ENCODE results near the gene DUSP6. TPM values are rescaled to one million over a fixed set of nuclear protein-coding genes. Genes with fewer than 3 reads are reported as not detected.

Gene DUSP6
- total RNA-seq, 3 donors from 2014 or later (not counting 1 experiment from before 2014, with no cell fraction given) = 52.2 to 222 (median 141) TPM

- Histone ChIP-seq H3K36me3 (ENCODE audit: control insufficient read depth, insufficient read depth, low read length) (no peaks in the 10 kb centered on the region), H3K4me1 (ENCODE audit: control insufficient read depth, insufficient read depth, low read length) (peaks cover 7% of the 10 kb centered on the region)
- intact Hi-C loops (cut with micrococcal nuclease) = no loop called here
These were observed 32.5 kb upstream of the DUSP6 start for GRCh38 chr12:89384807-89385206.

GRCh38 chr12:89384050-89384758, 31.9 kb upstream of the DUSP6 start:
- no peak overlapping the region for H3K4me3 ChIP-seq (ENCODE audit: low read length)
- H3K9me3 Mint-ChIP-seq = no peaks in the 10 kb centered on the region
- H3K4me1 ChIP-seq (ENCODE audit: control insufficient read depth, insufficient read depth, low read length) = peaks cover 7% of the 10 kb centered on the region
- DNase-seq = no peak
- H3K36me3 Mint-ChIP-seq = no peaks in the 10 kb centered on the region
- 65% methylated on average over 8 of the region's 8 CpGs for WGBS (ENCODE audit: insufficient coverage)
- no peak for ATAC-seq
- no peaks in the 10 kb centered on the region for H3K27me3 ChIP-seq (ENCODE audit: control insufficient read depth, insufficient read depth, low read length)
- H3K4me3 Mint-ChIP-seq = no peak overlapping the region
- H3K4me1 Mint-ChIP-seq = peaks cover 5 to 6% of the 10 kb centered on the region in 2 donors
- no peaks in the 10 kb centered on the region for H3K9me3 ChIP-seq (ENCODE audit: control insufficient read depth, insufficient read depth, low read length)
- no peak overlapping the region for H3K27ac ChIP-seq (ENCODE audit: low read length)
- intact Hi-C loops (cut with micrococcal nuclease) = no loop called here
- no peak overlapping the region for H3K27ac Mint-ChIP-seq
- no peaks in the 10 kb centered on the region for H3K36me3 ChIP-seq (ENCODE audit: control insufficient read depth, insufficient read depth, low read length)
- no peaks in the 10 kb centered on the region for H3K27me3 Mint-ChIP-seq (ENCODE audit: low read depth in 2 of 2)
- no peak for TF ChIP-seq CTCF (IDR thresholded peaks at IDR 0.05)

More at GRCh38 chr12:89384807-89385206, 32.5 kb upstream of the DUSP6 start:
- no peaks in the 10 kb centered on the region for H3K27me3 ChIP-seq (ENCODE audit: control insufficient read depth, insufficient read depth, low read length)
- H3K4me3 Mint-ChIP-seq = no peak overlapping the region
- H3K27me3 Mint-ChIP-seq (ENCODE audit: low read depth in 2 of 2) = no peaks in the 10 kb centered on the region
- DNase-seq (no peak), ATAC-seq (no peak)
- no peaks in the 10 kb centered on the region for H3K9me3 ChIP-seq (ENCODE audit: control insufficient read depth, insufficient read depth, low read length)
- H3K4me1 Mint-ChIP-seq = peaks cover 9% of the 10 kb centered on the region in 2 donors
- 96% methylated on average over 3 of the region's 3 CpGs for WGBS (ENCODE audit: insufficient coverage)
- TF ChIP-seq CTCF (IDR thresholded peaks at IDR 0.05) = no peak
- H3K27ac ChIP-seq (ENCODE audit: low read length) = no peak overlapping the region
- H3K4me3 ChIP-seq (ENCODE audit: low read length) = no peak overlapping the region
- H3K36me3 Mint-ChIP-seq = no peaks in the 10 kb centered on the region
- no peaks in the 10 kb centered on the region for H3K9me3 Mint-ChIP-seq
- no peak overlapping the region for H3K27ac Mint-ChIP-seq

- intact Hi-C loops (cut with micrococcal nuclease) = no loop called here
- Mint-ChIP-seq H3K4me3 (no peak overlapping the region), H3K4me1 (peaks cover 5 to 6% of the 10 kb centered on the region in 2 donors), H3K9me3 (no peaks in the 10 kb centered on the region), H3K27ac (no peak overlapping the region), H3K27me3 (ENCODE audit: low read depth in 2 of 2) (no peaks in the 10 kb centered on the region), H3K36me3 (no peaks in the 10 kb centered on the region)
- no peak overlapping the region for H3K4me3 ChIP-seq (ENCODE audit: low read length)
- DNase-seq = no peak
- no peaks in the 10 kb centered on the region for H3K9me3 ChIP-seq (ENCODE audit: control insufficient read depth, insufficient read depth, low read length)
- no peak for ATAC-seq
- H3K4me1 ChIP-seq (ENCODE audit: control insufficient read depth, insufficient read depth, low read length) = peaks cover 7% of the 10 kb centered on the region
- H3K36me3 ChIP-seq (ENCODE audit: control insufficient read depth, insufficient read depth, low read length) = no peaks in the 10 kb centered on the region
- H3K27me3 ChIP-seq (ENCODE audit: control insufficient read depth, insufficient read depth, low read length) = no peaks in the 10 kb centered on the region
- WGBS (ENCODE audit: insufficient coverage) = 75% methylated on average over 6 of the region's 6 CpGs
- no peak overlapping the region for H3K27ac ChIP-seq (ENCODE audit: low read length)
- TF ChIP-seq CTCF (IDR thresholded peaks at IDR 0.05) = no peak
These were observed 31.1 kb upstream of the DUSP6 start for GRCh38 chr12:89383235-89384049.

Data from natural killer cell (primary cell).